GM19455 (cell line): ENCODE measurements around the gene TRIM28.
"Not testable (repeated sequence)": the region's sequence is repeated elsewhere in the genome, so short reads cannot be mapped to it uniquely, and the experiment has no call there.

Experiments
- ATAC-seq: cut with Tn5 transposase; IDR thresholded peaks from one replicate; pipeline ENCODE4 v1.9.1; 2021; ENCODE audit not compliant: unreplicated experiment

The TRIM28 gene

DNA sequence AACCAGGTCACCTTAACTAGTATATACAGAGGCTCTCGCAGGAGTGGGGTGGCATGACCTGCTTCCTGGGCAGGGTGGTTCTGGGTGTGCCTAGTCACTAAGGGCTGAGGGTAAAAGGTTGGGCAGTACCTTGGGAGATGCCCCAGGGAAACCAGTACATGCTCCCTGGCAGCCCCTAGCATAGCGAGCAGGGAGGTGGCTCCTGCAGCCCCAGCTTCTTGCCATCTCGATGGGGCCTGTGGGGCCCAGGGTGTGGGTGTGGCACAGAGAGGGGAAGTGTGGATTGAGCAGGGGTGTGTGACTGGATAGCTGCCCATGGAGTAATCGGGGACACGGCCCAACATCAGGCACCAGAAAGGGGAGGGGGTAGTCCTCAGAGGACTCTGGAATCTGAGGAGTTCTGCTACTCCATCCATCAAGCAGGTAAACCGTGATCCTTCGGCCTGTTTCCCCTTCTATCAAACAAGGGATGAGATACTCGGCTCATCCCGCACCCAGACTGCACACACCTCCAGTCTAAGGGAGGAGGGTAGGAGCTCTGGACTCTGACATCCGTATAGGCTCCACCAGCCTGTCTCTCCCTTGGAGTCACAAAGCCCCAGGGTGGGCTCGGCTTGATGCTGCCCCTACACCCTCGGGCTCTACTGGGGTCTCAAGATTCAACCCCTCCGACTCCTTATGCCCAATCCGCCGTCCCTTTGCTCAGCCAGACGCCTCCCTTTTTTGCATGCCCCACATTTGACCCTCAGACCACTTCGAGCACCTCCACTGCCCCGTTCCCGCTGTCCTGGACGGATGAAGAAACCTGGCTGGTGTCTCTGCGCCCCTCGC is 25.4 kb upstream of the TRIM28 start:
- ATAC-seq, result no peak

DNA sequence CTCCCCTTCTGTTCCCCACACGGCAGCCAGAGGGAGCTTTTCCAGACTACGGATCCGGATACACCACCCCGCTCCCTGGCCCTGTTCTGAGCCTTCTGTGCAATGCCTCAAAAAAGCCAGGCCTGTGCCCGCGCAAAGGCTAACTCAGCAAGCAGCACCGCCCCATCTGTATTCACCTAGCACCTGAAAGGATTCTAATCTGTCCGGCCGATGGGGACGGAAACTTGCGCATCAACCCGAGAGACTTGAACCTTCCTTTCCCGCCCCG is 24.8 kb upstream of the TRIM28 start:
- no peak for ATAC-seq

DNA sequence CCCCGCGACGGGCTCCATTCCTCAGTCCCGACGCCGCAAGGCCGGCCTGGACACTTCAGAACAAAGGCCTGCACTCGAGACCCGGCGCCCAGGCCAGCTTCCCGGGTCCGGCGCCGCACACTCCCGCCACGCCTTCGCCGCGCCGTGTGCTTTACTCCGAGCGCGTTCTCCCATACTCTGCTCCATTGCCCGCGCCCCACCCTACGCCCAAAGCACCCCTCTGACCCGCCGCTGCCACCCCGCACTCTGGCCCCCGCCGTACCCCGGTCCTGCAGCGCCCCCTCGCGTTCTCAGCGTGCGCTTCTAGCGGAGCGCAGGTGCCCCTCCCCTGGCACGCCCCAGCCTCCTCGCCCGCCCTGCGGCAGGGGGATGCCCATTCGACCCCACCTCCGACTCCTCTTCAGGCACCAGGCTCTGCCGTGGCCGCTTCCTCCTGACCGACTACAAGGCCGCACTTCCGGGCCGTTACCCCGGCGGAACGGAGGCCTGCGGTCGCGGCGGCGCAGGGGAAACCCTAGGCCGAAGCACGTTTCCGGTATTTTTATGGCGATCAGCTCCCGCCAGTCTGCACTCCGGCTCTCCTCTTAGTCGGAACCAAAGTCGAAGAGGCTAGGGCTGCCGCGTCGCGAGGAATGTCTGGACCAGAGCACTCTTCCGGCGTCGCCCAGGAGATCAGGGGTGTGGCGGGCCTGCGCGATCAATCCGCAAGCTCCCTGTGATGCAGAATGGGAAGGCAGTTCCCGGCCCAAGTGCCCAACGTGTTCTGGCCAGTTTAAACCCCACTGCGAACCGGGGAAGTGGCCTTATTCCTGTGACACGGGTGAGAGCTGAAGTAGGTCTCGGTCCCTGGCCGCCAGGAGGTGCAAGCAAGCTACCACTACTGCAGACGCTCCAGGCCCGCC is 24.3 kb upstream of the TRIM28 start, which contains the start of gene ZBTB45:
TSS of gene ZBTB45 (minus strand) at position 456 of the 902 bp plus-strand sequence. CDS start 2,137 bp downstream, outside the sequence.
- peak; percentile 73 for ATAC-seq

DNA sequence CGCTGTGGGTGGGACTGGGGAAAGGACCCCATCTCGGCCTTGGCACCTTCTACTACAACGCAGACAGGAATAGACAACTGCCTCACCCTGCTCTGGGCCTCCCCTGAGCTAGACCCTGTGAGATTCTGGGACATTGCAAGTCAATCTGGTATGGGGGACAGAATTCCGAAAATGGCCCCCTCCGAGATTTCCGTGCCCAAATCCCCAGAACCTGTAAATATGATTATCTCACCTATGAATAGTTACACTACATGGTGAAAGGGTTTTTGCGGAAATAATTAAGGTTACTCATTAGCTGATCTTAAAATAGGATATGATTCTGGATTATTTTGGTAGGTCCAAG is 23.6 kb upstream of the TRIM28 start:
- no peak for ATAC-seq

DNA sequence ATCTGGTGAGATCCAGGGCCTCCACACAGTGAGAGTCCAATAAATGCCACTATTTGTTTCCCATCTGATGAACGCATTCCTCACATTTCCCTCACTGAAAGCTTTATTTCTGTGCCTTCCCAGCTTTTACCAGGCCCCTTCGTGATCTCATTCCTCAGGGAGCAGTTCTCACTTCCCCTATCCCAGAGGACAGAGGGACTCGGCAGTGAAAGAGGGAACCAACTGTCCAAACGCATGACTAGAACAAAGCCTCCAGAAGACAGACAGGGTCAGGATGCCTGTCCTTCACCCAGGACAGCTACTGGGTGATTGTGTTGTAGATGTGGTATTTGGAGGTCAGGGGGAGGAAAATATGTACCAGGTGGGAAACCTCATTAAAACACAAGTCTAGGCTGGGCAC is 22.2 kb upstream of the TRIM28 start:
- ATAC-seq, result no peak

DNA sequence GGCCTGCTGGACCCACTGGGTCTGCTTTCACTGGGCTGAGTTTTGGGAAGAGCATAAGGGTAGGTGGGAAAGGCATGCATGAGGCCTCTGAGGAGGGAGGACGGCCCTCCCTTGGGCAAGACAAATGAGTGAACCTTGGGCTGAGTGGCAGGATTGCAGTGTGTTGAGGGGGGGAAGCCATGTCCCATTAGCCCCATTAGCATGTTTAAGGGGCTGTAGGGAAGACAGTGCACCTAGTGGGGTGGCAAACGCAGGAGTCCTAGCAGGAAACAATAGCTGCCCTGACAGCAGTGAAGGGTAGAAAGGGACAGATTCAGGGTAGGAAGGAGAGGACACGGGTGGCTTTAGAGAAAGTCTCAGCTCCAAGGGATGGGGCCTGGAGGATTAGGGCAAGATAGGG is 21.2 kb upstream of the TRIM28 start:
- no peak for ATAC-seq

DNA sequence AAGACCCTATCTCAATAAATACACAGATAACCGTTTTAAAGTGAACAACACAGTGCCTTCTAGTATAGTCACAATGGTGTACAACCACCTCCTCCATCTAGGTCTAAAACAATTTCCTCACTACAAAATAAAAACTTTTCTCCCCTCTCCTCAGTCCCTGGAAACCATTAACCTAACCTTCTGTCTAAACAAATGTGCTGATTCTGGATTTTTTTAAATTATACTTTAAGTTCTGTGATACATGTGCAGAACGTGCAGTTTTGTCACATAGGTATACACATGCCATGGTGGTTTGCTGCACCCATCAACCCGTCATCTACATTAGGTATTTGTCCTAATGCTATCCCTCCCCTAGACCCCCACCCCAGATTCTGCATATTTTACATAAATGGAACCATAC is 14.5 kb upstream of the TRIM28 start:
- no peak for ATAC-seq

DNA sequence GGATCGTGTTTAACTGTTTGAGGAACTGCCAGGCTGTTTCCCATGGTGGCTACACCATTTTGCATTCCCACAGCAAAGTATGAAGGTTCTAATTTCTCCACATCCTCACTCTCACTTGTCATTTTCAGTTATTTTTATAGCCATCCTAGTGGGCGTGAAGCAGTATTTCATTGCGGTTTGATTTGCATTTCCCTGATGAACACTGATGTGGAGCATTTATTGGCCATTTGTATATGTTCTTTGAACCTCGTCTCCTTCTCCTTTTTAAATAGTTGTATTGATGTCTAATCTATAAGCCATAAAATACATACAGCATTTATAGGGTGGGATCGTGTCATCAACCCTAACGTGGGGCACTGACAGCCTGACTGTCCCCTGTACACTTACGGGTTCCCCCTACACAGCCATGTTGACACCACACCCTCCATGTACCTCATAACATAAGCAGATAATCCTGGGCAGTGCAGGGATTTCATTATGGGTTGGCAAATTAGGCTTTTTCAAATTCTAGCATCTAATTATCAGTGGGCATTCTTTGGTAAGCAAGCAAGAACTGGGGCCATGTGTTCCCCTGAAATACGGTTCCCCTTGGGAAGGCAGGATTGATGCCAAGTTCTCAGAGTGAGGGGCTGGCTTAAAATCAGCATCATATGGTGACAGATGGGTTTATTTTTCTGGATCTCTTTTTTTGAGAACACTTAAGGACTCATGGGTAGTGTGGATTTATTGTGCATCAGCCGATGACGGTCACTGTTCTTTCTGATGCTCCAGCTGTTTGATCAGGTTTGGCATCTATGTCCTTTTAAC is 12.6 kb upstream of the TRIM28 start:
- no peak for ATAC-seq

DNA sequence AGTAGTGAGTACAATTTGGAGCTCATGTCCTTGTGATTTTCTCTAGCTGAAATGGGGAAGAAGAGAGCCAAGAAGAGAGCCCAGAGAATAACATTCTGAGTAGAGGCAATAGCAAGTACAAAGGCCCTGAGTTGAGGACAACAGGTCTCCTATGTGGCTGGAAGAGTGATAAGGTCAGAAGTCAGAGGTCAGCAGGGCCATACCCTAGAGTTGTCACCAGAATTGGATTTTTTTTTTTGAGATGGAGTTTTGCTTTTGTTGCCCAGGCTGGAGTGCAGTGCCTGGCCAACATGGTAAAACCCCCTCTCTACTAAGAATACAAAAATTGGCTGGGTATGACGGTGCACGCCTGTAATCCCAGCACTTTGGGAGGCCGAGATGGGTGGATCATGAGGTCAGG is 8.0 kb upstream of the TRIM28 start:
- ATAC-seq, result no peak

DNA sequence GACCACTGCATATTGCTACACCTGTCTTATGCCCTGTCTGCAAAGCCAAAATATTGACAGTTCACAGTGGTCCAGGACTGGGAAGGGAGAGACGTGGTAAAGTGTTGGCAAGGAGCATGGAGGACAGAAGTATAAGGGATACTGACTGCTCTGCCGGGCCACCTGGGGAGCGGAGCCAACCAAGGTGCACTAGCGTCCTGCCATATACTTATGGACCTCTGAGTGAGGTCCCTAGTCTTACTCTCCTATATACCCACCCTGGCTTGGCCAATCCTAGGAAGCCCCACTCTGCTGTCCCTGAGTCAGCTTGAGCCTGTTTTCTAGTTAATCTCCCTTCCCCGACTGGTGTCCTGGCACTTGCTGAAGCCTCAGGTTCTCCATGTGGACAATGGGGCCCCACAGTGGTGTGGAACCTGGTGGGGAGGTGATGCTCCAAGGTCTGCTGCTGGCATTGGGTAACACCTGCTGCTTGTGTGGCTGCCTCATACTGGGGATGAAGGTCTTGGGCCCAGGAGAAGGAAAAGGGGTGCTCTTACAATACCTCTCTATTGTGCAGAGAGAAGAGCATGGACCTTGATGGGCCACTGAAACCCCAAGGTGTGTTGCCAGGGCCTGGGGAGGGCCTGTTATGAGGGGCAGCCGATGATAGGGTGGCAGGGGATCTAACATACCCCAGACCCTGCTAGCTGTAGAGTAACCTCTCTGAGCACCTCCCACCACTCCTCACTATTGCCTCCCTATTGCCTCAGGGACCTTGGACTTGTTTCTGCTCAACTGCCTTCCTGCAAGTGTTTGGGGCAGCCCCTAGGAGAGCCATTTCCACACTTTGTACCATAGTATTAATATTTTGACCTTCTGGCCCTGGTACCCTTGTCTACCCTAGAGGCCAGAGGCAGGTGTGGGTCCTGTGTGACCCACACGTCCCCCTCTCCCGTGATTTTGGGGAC is 6.7 kb upstream of the TRIM28 start:
- no peak for ATAC-seq

DNA sequence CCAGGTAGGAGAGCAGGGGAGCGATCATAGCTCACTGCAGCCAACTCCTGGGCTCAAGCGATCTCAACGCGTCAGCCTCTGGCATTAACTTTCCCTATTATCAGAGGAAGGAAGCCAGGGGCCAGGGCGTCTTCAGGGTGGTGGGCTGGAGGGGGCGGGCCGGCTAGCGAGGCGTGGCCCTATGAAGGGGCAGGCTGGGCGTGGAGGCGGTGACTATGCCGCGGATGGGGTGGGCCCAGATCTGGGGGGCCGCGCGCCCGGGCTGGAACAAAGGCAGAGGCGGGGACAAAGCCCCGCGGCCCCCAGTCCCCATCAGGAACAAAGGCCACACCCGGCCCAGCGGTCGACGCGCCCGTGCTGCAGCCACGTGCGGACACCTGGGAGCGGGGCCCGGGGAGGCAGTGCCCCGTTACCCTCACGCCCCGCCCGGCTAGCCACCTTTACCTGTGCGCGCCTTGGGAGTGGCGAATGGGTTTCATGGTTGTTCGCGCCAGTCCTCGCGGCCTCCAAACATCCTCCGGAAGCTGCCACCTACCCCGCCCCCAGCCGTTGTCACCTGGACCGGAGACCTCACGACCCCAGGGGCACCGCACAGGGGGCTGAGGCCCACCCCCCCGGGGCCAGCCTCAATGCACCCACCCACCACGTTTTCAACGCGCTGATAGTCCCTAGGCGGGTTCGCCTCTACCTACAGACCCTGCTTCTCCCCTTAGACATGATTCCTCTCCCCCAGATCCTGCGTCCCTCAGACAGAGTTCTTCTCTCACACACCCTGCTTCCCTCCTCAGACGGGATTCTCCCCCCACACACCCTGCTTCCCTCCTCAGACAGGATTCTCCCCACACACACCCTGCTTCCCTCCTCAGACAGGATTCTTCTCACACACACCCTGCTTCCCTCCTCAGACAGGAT is 5.4 kb upstream of the TRIM28 start:
- ATAC-seq, result no peak

DNA sequence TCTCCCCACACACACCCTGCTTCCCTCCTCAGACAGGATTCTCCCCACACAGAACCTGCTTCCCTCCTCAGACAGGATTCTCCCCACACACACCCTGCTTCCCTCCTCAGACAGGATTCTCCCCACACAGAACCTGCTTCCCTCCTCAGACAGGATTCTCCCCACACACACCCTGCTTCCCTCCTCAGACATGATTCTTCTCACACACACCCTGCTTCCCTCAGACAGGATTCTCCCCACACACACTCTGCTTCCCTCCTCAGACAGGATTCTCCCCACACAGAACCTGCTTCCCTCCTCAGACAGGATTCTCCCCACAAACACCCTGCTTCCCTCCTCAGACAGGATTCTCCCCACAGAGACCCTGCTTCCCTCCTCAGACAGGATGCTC is 4.7 kb upstream of the TRIM28 start:
- not testable (repeated sequence) for ATAC-seq

DNA sequence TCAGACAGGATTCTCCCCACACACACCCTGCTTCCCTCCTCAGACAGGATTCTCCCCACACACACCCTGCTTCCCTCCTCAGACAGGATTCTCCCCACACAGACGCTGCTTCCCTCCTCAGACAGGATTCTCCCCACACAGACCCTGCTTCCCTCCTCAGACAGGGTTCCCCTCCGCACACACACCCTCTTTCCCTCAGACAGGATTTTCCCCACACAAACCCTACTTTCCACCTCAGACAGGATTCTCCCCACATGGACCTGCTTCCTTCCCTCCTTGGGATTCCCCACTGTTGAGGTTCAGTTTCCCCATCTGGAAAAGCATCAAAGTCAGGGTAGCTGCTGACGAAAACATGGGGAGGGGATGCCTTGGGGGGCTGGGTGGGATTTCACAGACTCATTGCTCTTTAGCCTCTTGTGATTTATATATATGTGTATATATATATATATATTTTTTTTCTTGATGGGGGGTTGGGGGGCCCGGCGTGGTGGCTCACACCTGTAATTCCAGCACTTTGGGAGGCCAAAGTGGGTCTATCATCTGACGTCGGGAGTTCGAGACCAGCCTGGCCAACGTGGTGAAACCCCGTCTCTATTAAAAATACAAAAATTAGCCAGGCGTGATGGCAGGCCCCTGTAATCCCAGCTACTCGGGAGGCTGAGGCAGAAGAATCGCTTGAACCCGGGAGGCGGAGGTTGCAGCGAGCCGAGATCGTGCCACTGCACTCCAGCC is 1.1 kb upstream of the TRIM28 start:
- ATAC-seq, result not testable (repeated sequence)

DNA sequence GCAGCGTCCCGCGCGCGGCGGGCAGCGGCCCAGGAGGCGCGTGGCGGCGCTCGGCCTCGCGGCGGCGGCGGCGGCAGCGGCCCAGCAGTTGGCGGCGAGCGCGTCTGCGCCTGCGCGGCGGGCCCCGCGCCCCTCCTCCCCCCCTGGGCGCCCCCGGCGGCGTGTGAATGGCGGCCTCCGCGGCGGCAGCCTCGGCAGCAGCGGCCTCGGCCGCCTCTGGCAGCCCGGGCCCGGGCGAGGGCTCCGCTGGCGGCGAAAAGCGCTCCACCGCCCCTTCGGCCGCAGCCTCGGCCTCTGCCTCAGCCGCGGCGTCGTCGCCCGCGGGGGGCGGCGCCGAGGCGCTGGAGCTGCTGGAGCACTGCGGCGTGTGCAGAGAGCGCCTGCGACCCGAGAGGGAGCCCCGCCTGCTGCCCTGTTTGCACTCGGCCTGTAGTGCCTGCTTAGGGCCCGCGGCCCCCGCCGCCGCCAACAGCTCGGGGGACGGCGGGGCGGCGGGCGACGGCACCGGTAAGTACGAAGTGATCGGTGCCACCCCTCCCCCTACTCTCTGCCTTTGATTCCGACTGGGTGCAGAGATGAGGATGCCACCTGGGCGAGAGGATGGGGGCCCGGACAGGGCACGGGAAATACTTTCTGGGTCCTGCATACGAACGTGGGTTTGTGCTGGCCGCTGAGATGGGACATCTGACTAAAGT is 874 bp downstream of the TRIM28 start:
- peak; percentile 56 for ATAC-seq

DNA sequence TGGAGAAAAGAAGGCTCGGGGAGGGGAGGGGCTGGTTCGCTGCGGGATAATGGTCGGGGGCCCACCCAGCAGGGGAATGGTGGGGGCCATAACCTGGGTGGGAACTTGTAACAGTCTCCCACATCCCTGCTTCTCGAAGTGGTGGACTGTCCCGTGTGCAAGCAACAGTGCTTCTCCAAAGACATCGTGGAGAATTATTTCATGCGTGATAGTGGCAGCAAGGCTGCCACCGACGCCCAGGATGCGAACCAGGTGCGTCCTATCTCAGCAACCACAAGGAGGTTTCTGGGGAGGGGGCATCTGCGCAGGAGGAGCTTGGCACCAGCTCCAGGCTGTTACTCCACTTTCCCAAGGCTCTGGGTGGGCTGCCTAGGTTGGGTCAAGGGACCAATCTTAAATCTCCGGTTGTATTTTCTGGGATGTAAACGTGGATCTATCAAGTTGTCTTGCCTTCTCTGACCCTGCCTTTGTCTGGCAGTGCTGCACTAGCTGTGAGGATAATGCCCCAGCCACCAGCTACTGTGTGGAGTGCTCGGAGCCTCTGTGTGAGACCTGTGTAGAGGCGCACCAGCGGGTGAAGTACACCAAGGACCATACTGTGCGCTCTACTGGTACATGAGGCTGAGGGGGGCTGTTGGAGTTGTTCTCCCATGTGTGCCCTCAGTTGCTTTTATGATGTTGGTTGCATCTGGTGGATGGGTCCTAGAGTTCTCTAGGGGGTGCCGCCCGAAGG is 1.6 kb downstream of the TRIM28 start:
- ATAC-seq, result no peak

DNA sequence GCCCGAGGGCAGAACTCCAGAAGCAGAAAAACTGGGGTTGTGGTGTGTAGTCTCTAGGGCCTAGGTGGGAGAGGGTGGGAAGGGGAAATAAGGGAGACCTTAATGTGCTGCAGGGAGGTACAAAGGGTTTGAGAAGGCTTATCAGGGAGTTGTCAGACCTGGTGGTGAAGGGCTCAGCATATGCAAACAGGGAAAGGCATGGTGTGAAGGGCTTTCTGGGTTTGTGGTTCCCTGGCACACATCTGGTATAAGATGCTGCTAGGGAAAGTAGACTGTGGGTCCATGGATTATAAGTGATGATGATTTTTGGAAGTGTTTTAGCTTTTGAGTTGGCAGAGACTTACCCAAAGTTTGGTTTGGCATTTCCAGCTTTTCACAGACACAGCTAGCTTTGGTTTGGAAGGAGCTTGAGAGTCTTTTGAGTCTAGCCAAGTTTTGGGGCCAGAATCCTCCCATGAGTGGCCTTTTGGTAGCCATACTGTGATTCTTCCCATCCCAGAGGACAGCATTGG is 2.2 kb downstream of the TRIM28 start:
- no peak for ATAC-seq
